ENCODE data around the gene KLF4. TPM values are rescaled to one million over a fixed set of nuclear protein-coding genes. Genes with fewer than 3 reads are reported as not detected.

The KLF4 gene
- total RNA-seq, 1 donor from 2014 or later, result 38.7 TPM

DNA sequence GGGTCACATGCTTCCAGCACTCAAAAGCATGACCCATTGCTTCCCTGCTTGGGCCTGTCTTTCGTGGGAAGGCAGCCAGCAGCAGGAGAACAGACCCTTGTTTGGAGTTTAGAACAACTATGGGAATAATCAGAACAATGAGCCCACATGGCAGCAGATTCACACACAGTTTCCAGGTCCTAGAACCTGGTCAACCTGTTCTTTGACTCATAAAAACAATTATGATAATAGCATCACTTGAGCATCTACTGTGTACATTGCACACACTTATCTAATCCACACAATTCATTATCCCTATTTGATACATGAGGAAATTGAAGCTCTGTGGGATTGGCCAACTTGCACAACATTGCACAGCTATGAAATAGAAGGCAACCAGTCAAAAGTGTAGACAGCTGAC lies 41.7 kb downstream of the KLF4 start:
- TF ChIP-seq, protein P1, sequence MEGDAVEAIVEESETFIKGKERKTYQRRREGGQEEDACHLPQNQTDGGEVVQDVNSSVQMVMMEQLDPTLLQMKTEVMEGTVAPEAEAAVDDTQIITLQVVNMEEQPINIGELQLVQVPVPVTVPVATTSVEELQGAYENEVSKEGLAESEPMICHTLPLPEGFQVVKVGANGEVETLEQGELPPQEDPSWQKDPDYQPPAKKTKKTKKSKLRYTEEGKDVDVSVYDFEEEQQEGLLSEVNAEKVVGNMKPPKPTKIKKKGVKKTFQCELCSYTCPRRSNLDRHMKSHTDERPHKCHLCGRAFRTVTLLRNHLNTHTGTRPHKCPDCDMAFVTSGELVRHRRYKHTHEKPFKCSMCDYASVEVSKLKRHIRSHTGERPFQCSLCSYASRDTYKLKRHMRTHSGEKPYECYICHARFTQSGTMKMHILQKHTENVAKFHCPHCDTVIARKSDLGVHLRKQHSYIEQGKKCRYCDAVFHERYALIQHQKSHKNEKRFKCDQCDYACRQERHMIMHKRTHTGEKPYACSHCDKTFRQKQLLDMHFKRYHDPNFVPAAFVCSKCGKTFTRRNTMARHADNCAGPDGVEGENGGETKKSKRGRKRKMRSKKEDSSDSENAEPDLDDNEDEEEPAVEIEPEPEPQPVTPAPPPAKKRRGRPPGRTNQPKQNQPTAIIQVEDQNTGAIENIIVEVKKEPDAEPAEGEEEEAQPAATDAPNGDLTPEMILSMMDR (IDR thresholded peaks at IDR 0.05; ENCODE audit: insufficient read depth, low read length, poor library complexity, severe bottlenecking), result no peak
- H3K27me3 ChIP-seq (ENCODE audit: control insufficient read depth, insufficient read depth, low read length), result no peaks in the 10 kb centered on the region
- no peaks in the 10 kb centered on the region for H3K36me3 ChIP-seq (ENCODE audit: control insufficient read depth, insufficient read depth, low read length)
- no peak for DNase-seq (ENCODE audit: low read depth)
- H3K4me3 ChIP-seq (ENCODE audit: low read depth, low read length), result no peak overlapping the region

DNA sequence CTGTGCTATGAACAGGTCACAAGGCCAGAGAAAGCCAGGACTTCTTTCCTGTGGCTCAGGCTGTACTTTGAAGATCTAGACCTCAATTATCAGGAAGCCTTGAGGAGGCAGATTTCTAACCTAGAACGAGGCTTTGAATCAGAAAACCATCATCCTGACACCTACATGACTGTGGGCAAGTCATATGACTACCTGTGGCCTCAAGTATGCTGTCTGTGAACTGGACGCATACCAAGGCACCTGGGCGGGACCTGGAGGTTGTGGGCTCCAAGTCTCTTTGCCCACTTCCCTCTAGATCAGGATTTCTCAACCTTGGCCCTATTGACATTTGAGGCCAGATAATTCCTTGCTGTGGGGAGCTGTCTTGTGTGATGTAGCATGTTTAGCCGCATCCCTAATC lies 42.5 kb downstream of the KLF4 start:
- DNase-seq (ENCODE audit: low read depth), result no peak
- Histone ChIP-seq H3K27me3 (ENCODE audit: control insufficient read depth, insufficient read depth, low read length) (no peaks in the 10 kb centered on the region), H3K36me3 (ENCODE audit: control insufficient read depth, insufficient read depth, low read length) (no peaks in the 10 kb centered on the region), H3K4me3 (ENCODE audit: low read depth, low read length) (no peak overlapping the region)
- TF ChIP-seq, protein P1 (IDR thresholded peaks at IDR 0.05; ENCODE audit: insufficient read depth, low read length, poor library complexity, severe bottlenecking), result no peak

DNA sequence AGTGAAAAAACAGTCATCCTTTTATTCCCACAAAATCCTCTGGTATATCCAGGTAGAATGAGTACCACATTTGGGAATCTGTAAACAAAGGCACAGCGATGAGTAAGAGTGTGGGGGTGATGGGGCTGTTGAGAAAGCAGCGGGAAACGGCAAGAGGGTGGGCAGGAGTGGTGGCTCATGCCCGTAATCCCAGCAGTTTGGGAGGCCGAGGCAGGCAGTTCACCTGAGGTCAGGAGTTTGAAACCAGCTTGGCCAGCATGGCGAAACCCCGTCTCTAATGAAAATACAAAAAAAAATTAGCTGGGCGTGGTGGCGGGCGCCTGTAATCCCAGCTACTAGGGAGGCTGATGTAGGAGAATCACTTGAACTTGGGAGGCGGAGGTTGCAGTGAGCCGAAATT lies 43.1 kb downstream of the KLF4 start:
- no peaks in the 10 kb centered on the region for H3K27me3 ChIP-seq (ENCODE audit: control insufficient read depth, insufficient read depth, low read length)
- H3K36me3 ChIP-seq (ENCODE audit: control insufficient read depth, insufficient read depth, low read length), result no peaks in the 10 kb centered on the region
- TF ChIP-seq, protein P1 (IDR thresholded peaks at IDR 0.05; ENCODE audit: insufficient read depth, low read length, poor library complexity, severe bottlenecking), result no peak
- H3K4me3 ChIP-seq (ENCODE audit: low read depth, low read length), result no peak overlapping the region
- no peak for DNase-seq (ENCODE audit: low read depth)

DNA sequence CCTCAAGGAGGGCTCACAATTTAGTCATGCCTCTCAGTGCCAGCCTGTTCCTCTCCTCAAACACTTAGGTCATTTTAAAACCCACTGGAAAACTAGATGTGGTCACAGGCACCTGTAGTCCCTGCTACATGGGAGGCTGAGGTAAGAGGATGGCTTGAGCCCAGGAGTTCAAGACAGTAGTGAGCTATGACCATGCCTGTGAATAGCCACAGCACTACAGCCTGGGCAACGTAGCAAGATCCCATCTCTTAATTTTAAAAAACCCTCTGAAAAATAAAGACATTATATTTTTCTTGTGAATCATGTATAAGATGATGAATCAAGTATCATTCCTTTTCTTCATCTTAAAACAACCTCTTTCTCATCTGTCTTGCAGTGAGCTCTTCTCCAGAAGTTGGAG lies 45.8 kb downstream of the KLF4 start:
- Histone ChIP-seq H3K36me3 (ENCODE audit: control insufficient read depth, insufficient read depth, low read length) (no peaks in the 10 kb centered on the region), H3K27me3 (ENCODE audit: control insufficient read depth, insufficient read depth, low read length) (no peaks in the 10 kb centered on the region), H3K4me3 (ENCODE audit: low read depth, low read length) (no peak overlapping the region)
- TF ChIP-seq, protein P1 (IDR thresholded peaks at IDR 0.05; ENCODE audit: insufficient read depth, low read length, poor library complexity, severe bottlenecking), result no peak
- DNase-seq (ENCODE audit: low read depth), result no peak

DNA sequence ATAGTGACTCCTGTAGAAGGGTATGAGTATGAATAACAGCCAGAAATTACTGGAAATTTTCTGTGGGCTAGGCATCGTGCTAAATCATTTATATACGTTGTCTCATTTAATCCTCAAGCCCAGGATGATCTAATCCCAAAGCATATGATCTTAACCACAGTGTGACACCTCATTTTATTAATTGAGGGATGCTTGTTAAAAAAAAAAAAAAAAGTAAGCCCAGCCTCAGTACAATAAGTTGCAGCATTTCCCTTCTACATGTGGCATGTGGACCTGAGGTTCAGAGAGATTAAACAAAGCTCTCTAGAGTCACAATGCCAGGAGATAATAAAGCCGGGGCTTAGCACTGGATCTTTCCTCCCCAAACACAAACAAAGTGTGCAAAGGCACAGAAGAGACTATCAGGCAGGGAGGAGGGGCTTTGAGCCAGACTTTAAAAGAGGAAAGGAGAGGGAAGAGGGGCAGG lies 49.5 kb downstream of the KLF4 start:
- Histone ChIP-seq H3K27me3 (ENCODE audit: control insufficient read depth, insufficient read depth, low read length) (no peaks in the 10 kb centered on the region), H3K4me3 (ENCODE audit: low read depth, low read length) (no peak overlapping the region), H3K36me3 (ENCODE audit: control insufficient read depth, insufficient read depth, low read length) (no peaks in the 10 kb centered on the region)
- DNase-seq (ENCODE audit: low read depth), result no peak
- TF ChIP-seq, protein P1 (IDR thresholded peaks at IDR 0.05; ENCODE audit: insufficient read depth, low read length, poor library complexity, severe bottlenecking), result no peak

DNA sequence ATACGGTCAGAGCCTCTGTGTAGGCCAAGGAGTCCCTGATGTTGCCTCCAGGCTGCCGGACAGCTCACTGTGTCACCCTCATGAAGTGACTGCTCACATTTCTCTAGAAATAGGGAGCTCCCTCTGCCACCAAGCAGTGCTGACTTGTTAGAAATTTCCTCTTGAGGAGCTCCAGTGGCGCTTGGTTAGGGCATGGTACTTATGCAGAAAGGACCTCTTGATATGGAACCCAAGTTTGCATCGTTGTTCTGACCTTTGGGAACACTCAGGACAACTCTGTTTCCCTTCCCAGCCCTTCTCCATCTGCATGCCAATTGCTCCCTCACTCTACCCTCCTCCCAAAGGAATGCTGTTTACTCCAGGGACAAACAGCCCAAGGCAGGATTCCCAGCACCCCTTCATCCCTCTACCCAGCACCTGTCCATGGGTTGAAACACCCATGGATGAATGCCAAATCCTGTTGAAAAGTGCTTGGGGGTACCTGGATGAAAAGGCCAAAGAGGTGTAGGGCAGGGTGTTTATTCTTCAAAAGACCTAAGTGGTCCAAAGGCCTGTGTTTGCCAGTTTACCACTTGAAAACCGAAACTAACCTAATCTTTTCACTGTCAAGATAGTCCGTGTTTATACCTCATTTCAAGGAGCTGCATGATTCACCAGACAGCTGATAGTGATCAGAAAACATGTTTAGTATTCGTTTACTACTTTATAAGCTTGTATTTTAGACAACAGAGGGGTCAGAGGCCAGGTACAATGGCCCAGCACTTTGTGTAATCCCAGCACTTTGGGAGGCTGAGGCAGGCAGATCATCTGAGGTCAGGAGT lies 51.1 kb downstream of the KLF4 start:
- Histone ChIP-seq H3K4me3 (ENCODE audit: low read depth, low read length) (no peak overlapping the region), H3K36me3 (ENCODE audit: control insufficient read depth, insufficient read depth, low read length) (no peaks in the 10 kb centered on the region), H3K27me3 (ENCODE audit: control insufficient read depth, insufficient read depth, low read length) (no peaks in the 10 kb centered on the region)
- TF ChIP-seq, protein P1 (IDR thresholded peaks at IDR 0.05; ENCODE audit: insufficient read depth, low read length, poor library complexity, severe bottlenecking), result no peak
- no peak for DNase-seq (ENCODE audit: low read depth)
